ENCODE results near the gene EML6. TPM values are rescaled to one million over a fixed set of nuclear protein-coding genes. Genes with fewer than 3 reads are reported as not detected.

Gene EML6
- total and polyA plus RNA-seq, 10 of the 15 experiments (the other 5 are each of a cell fraction or from before 2014, with no cell fraction given), result 0.09 to 0.67 (median 0.21) TPM

DNA sequence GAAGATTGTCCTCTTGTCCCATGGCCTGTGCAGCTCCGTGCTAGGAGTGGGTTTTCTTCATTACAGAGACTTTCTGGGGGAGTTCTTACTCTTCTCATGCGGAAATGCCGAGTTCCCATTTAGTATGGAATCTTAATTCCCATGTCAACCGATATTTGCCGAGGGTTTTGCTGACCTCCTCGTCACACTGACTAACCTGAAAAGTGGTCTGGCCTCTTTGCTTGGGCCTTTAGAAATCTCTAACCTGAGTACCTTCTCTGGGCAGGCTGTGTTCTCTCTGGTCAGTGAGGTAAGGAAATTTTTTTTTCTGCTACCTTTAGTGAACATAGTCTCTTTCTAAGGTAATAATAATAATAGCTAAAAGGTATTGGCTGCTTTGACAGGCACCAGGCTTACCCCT, 10.9 kb upstream of the EML6 start:
- in situ Hi-C loops (cut with MboI) (loop anchor here (25.0 kb wide), 1 partner anchor 600 kb away; the partner anchor contains the start of gene ACYP2), intact Hi-C loops (cut with micrococcal nuclease; ENCODE audit: unreplicated experiment) (no loop called here)
- peaks cover 0 to 10% of the 10 kb centered on the region in 2 experiments for H3K27me3 ChIP-seq (replicated peaks in 1 of 2; ENCODE audit: control insufficient read depth in 2 of 2, insufficient read depth in 2 of 2, low read length in 1 of 2)
- H3K79me2 ChIP-seq (ENCODE audit: control insufficient read depth, insufficient read depth, low read length), result no peaks in the 10 kb centered on the region
- no peak overlapping the region for H2AFZ ChIP-seq (ENCODE audit: control insufficient read depth, low read depth, low read length)
- no peak for FAIRE-seq
- POLR2A ChIA-PET, result no interaction called here
- no peak overlapping the region for H3K4me3 ChIP-seq
- RAD21 ChIA-PET (ENCODE audit: unreplicated experiment), result no interaction called here
- no peaks in the 10 kb centered on the region for H3K36me3 ChIP-seq (ENCODE audit: control insufficient read depth in 2 of 2, insufficient read depth in 2 of 2, low read length in 1 of 2)
- CTCF ChIA-PET, result interaction anchor here (1.1 kb wide), 1 partner anchor 7 kb away, joined by 3 read pairs; no protein-coding TSS in a partner anchor
- H3K4me1 ChIP-seq (ENCODE audit: control insufficient read depth, insufficient read depth, low read length), result no peaks in the 10 kb centered on the region
- no peak overlapping the region for H3K9ac ChIP-seq (ENCODE audit: control insufficient read depth, insufficient read depth, low read length)
- H3K9me3 ChIP-seq (replicated peaks; ENCODE audit: control insufficient read depth, insufficient read depth, low read length), result no peaks in the 10 kb centered on the region
- no peak overlapping the region for H3K4me2 ChIP-seq (ENCODE audit: control insufficient read depth, insufficient read depth)
- BruUV-seq (replicated peaks), result no TSS peak
- no peak for ATAC-seq
- DNase-seq (ENCODE audit: low read depth, low spot score), result no peak
- SMC1A ChIA-PET (ENCODE audit: uncharacterized antibody, unreplicated experiment), result interaction anchor here (1.1 kb wide), 1 partner anchor 191 kb away, joined by 3 read pairs; no protein-coding TSS in a partner anchor
- H4K20me1 ChIP-seq (ENCODE audit: control insufficient read depth, insufficient read depth), result no peaks in the 10 kb centered on the region
- WGBS (ENCODE audit: insufficient coverage, insufficient replicate concordance, low lambda C conversion rate, missing lambda C conversion rate), result 38% methylated on average over 6 of the region's 6 CpGs
- no peak for TF ChIP-seq MAX (IDR thresholded peaks at IDR 0.05; ENCODE audit: low read depth, low read length)
- no peak for TF ChIP-seq RB1 (IDR thresholded peaks at IDR 0.05; ENCODE audit: borderline replicate concordance)
- no peak for TF ChIP-seq ETV6 (conservative IDR thresholded peaks at IDR 0.05 in 1 of 2, IDR thresholded peaks at IDR 0.05 in 1 of 2; ENCODE audit: borderline replicate concordance in 1 of 2, low read depth in 1 of 2)
- no peak for TF ChIP-seq POLR2AphosphoS5 (IDR thresholded peaks at IDR 0.05; ENCODE audit: low read length)
- TF ChIP-seq LARP7 (IDR thresholded peaks at IDR 0.05), result no peak
- no peak for TF ChIP-seq CBX3 (IDR thresholded peaks at IDR 0.05; ENCODE audit: borderline replicate concordance, low read depth)
- TF ChIP-seq NRF1 (conservative IDR thresholded peaks at IDR 0.05; ENCODE audit: low read depth, low read length), result no peak
- no peak for TF ChIP-seq HDAC6 (IDR thresholded peaks at IDR 0.05; ENCODE audit: unreplicated experiment)
- TF ChIP-seq JUNB (IDR thresholded peaks at IDR 0.05), result no peak
- no peak for TF ChIP-seq NR2C1 (IDR thresholded peaks at IDR 0.05)
- TF ChIP-seq BACH1 (IDR thresholded peaks at IDR 0.05; ENCODE audit: borderline replicate concordance), result no peak
- no peak for TF ChIP-seq ZNF217 (IDR thresholded peaks at IDR 0.05)
- no peak for TF ChIP-seq SREBF2 (IDR thresholded peaks at IDR 0.05; ENCODE audit: low read length)
- TF ChIP-seq ZNF24 (IDR thresholded peaks at IDR 0.05), result no peak
- no peak for TF ChIP-seq SIN3A (IDR thresholded peaks at IDR 0.05; ENCODE audit: low read depth, low read length)
- H3K27ac ChIP-seq (ENCODE audit: control insufficient read depth, insufficient read depth), result no peak overlapping the region

All from GM12878 (cell line).